ENCODE data around the gene HMG20B. TPM values are rescaled to one million over a fixed set of nuclear protein-coding genes. Genes with fewer than 3 reads are reported as not detected.

Gene HMG20B
- total and polyA plus RNA-seq, 2 of the 8 experiments (the other 6 are each of a cell fraction or from before 2014, with no cell fraction given): 42.9 to 74.2 TPM

DNA sequence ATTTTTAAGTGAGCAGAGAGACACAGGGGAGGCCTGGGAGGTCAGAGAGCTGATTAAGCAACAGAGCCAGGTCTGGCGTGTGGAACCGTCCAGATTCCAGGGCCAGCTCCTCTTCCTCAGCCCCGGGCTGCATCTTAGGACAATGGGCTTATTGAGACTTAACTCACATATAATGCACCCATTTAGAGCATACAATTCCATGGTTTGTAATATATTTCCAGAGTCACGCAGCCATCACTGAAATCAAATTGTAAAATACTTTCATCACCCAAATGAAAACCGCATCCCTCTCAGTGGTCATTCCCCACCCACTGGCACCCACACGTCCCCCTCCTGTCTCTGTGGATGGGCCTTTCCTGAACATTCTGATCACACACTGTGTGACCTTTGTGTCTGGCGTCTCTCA, 2.1 kb upstream of the HMG20B start:
- 91% methylated on average over 7 of the region's 7 CpGs; no CpG with 5 or more reads in 1 of the 2 experiments for WGBS, 2 experiments (ENCODE audit: extremely low coverage in 1 of 2, insufficient coverage in 1 of 2, insufficient read length in 1 of 2, insufficient replicate concordance in 2 of 2, low coverage in 1 of 2, low lambda C conversion rate in 2 of 2, missing lambda C conversion rate in 1 of 2)
- no peak overlapping the region for H4K8ac ChIP-seq (ENCODE audit: extremely low read depth, insufficient read depth, low read length)
- H4K5ac ChIP-seq (ENCODE audit: insufficient read length, low read depth, low read length): no peak overlapping the region
- no peaks in the 10 kb centered on the region for H3K9me3 ChIP-seq (ENCODE audit: insufficient read depth in 2 of 2, low read depth in 1 of 2, low read length in 1 of 2)
- H4K91ac ChIP-seq (replicated peaks; ENCODE audit: insufficient read length, low read length): no peak overlapping the region
- H4K20me1 ChIP-seq (replicated peaks in 1 of 2; ENCODE audit: control insufficient read depth in 1 of 2, insufficient read depth in 2 of 2, low read length in 2 of 2): peaks cover 3 to 6% of the 10 kb centered on the region in 2 experiments
- DNase-seq (ENCODE audit: low read depth in 1 of 2, low spot score in 2 of 2) (no peak), FAIRE-seq (no peak)
- H3K27ac ChIP-seq (ENCODE audit: low read depth, low read length): no peak overlapping the region
- H3K79me2 ChIP-seq (ENCODE audit: control insufficient read depth in 1 of 2, insufficient read depth in 2 of 2, low read length in 2 of 2): no peaks in the 10 kb centered on the region
- no peak overlapping the region for H3K56ac ChIP-seq (replicated peaks; ENCODE audit: insufficient read length, low read depth, low read length)
- no peak overlapping the region for H3K9ac ChIP-seq (replicated peaks in 1 of 4; ENCODE audit: extremely low read depth in 1 of 4, low read depth in 3 of 4, low read length in 3 of 4)
- H2BK20ac ChIP-seq (ENCODE audit: low read length): no peak overlapping the region
- no peak overlapping the region for H3K14ac ChIP-seq (ENCODE audit: insufficient read length)
- no peaks in the 10 kb centered on the region for H3K27me3 ChIP-seq (replicated peaks in 1 of 4; ENCODE audit: control insufficient read depth in 3 of 4, extremely low read depth in 1 of 4, insufficient read depth in 3 of 4, low read length in 3 of 4)
- no peak overlapping the region for H3K4ac ChIP-seq (replicated peaks; ENCODE audit: insufficient read length, low read depth, low read length)
- H3K4me1 ChIP-seq (replicated peaks in 1 of 4; ENCODE audit: control insufficient read depth in 3 of 4, insufficient read depth in 4 of 4, low read length in 3 of 4): peaks cover 3 to 4% (median 4%) of the 10 kb centered on the region in 4 experiments; a peak in 6 of 7 replicates
- no peak overlapping the region for H2BK15ac ChIP-seq (ENCODE audit: low read length)
- ChIA-PET POLR2A (ENCODE audit: partially characterized antibody) (no interaction called here), CTCF (ENCODE audit: partially characterized antibody) (interaction anchor here (0.6 to 1.5 kb wide), 3 partner anchors 16 to 32 kb away, joined by 3 to 4 read pairs (median 3); partner anchors contain the start of gene TEKTIP1)
- peaks cover 9% of the 10 kb centered on the region; the same call in 1 of the 2 replicates for H3K23me2 ChIP-seq (ENCODE audit: low read depth, low read length)
- TF ChIP-seq TCF12 (IDR thresholded peaks at IDR 0.05; ENCODE audit: low read depth, low read length) (no peak), TBP (IDR thresholded peaks at IDR 0.05; ENCODE audit: low read depth, low read length) (no peak), BACH1 (IDR thresholded peaks at IDR 0.05; ENCODE audit: low read length) (no peak), FOSL1 (IDR thresholded peaks at IDR 0.05; ENCODE audit: insufficient read depth, low read depth, low read length) (no peak), EGR1 (IDR thresholded peaks at IDR 0.05; ENCODE audit: borderline replicate concordance, low read depth, low read length) (no peak), CHD1 (IDR thresholded peaks at IDR 0.05; ENCODE audit: low read depth, low read length) (no peak), MAFK (IDR thresholded peaks at IDR 0.05; ENCODE audit: low read depth, low read length) (no peak), POU5F1 (IDR thresholded peaks at IDR 0.05; ENCODE audit: low read depth, low read length) (no peak), RBBP5 (IDR thresholded peaks at IDR 0.05; ENCODE audit: borderline replicate concordance, low read depth, low read length) (no peak), ASH2L (IDR thresholded peaks at IDR 0.05; ENCODE audit: low read length) (no peak), BRCA1 (IDR thresholded peaks at IDR 0.05; ENCODE audit: low read depth, low read length) (no peak), SP1 (IDR thresholded peaks at IDR 0.05; ENCODE audit: low read depth, low read length) (no peak), JUN (IDR thresholded peaks at IDR 0.05; ENCODE audit: low read depth, low read length) (no peak)
- TF ChIP-seq, protein P1, sequence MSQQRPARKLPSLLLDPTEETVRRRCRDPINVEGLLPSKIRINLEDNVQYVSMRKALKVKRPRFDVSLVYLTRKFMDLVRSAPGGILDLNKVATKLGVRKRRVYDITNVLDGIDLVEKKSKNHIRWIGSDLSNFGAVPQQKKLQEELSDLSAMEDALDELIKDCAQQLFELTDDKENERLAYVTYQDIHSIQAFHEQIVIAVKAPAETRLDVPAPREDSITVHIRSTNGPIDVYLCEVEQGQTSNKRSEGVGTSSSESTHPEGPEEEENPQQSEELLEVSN (IDR thresholded peaks at IDR 0.05): no peak
- H3K4me2 ChIP-seq (ENCODE audit: insufficient read depth in 1 of 2, low read depth in 2 of 2, low read length in 2 of 2): no peak overlapping the region
- H2AFZ ChIP-seq (ENCODE audit: low read length): no peak overlapping the region
- no peak overlapping the region for H3K23ac ChIP-seq (ENCODE audit: insufficient read length)
- H3K79me1 ChIP-seq (ENCODE audit: low read depth, low read length): no peaks in the 10 kb centered on the region
- H2BK12ac ChIP-seq (ENCODE audit: low read depth, low read length): no peak overlapping the region
- no peak overlapping the region for H3K4me3 ChIP-seq (ENCODE audit: extremely low read depth in 1 of 4, insufficient read depth in 2 of 4, low read depth in 3 of 4, low read length in 4 of 4)
- no peak overlapping the region for H2BK120ac ChIP-seq (replicated peaks; ENCODE audit: low read depth, low read length)
- no peak overlapping the region for H2BK5ac ChIP-seq (ENCODE audit: low read depth, low read length)
- H3K36me3 ChIP-seq (ENCODE audit: control insufficient read depth in 2 of 4, insufficient read depth in 4 of 4, low read length in 3 of 4): no peaks in the 10 kb centered on the region
- no peak overlapping the region for H2AK5ac ChIP-seq (ENCODE audit: low read depth, low read length)
- H3K18ac ChIP-seq (ENCODE audit: extremely low read depth, low read length): no peak overlapping the region
